Measurements from ENCODE around the gene LGALS4. TPM values are rescaled to one million over a fixed set of nuclear protein-coding genes. Genes with fewer than 3 reads are reported as not detected.
"Not testable (repeated sequence)": the region's sequence is repeated elsewhere in the genome, so short reads cannot be mapped to it uniquely, and the experiment has no call there.

LGALS4 gene
- total RNA-seq, 1 experiment from 2014 or later = 0.32 TPM

- Histone ChIP-seq H3K4me1 (ENCODE audit: insufficient read depth, low read length, poor library complexity, severe bottlenecking) (peaks cover 9% of the 10 kb centered on the region), H3K4me3 (ENCODE audit: low read depth, low read length, poor library complexity, severe bottlenecking) (no peak within 1 kb of the TSS), H3K27ac (ENCODE audit: low read depth, low read length, poor library complexity, severe bottlenecking) (no peak within 1 kb of the TSS), H3K36me3 (ENCODE audit: insufficient read depth, low read length, poor library complexity, severe bottlenecking) (no peaks in the 10 kb centered on the region), H3K9me3 (ENCODE audit: low read depth, low read length, poor library complexity, severe bottlenecking) (no peaks in the 10 kb centered on the region), H3K27me3 (replicated peaks; ENCODE audit: insufficient read depth, low read depth, low read length, poor library complexity) (no peaks in the 10 kb centered on the region)
- CTCF ChIA-PET = no interaction called here
- intact Hi-C loops (cut with micrococcal nuclease; ENCODE audit: unreplicated experiment) = no loop called here
- no peak for TF ChIP-seq EZH2 (IDR thresholded peaks at IDR 0.05; ENCODE audit: borderline replicate concordance, low read depth, low read length, poor library complexity, severe bottlenecking)
- TF ChIP-seq, protein P1, sequence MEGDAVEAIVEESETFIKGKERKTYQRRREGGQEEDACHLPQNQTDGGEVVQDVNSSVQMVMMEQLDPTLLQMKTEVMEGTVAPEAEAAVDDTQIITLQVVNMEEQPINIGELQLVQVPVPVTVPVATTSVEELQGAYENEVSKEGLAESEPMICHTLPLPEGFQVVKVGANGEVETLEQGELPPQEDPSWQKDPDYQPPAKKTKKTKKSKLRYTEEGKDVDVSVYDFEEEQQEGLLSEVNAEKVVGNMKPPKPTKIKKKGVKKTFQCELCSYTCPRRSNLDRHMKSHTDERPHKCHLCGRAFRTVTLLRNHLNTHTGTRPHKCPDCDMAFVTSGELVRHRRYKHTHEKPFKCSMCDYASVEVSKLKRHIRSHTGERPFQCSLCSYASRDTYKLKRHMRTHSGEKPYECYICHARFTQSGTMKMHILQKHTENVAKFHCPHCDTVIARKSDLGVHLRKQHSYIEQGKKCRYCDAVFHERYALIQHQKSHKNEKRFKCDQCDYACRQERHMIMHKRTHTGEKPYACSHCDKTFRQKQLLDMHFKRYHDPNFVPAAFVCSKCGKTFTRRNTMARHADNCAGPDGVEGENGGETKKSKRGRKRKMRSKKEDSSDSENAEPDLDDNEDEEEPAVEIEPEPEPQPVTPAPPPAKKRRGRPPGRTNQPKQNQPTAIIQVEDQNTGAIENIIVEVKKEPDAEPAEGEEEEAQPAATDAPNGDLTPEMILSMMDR (conservative IDR thresholded peaks at IDR 0.05; ENCODE audit: low read depth, low read length) = no peak
- POLR2A ChIA-PET (ENCODE audit: low non-redundant PET) = no interaction called here
- BruUV-seq (replicated peaks) = no TSS peak
- no peak for DNase-seq (ENCODE audit: low spot score)
Measured at GRCh38 chr19:38788478-38789243, 24.1 kb downstream of the LGALS4 start, which contains the start of gene LGALS7B. LGALS7B (plus strand) TSS chr19:38789200; CDS start chr19:38789227, 27 bp downstream.

DNA sequence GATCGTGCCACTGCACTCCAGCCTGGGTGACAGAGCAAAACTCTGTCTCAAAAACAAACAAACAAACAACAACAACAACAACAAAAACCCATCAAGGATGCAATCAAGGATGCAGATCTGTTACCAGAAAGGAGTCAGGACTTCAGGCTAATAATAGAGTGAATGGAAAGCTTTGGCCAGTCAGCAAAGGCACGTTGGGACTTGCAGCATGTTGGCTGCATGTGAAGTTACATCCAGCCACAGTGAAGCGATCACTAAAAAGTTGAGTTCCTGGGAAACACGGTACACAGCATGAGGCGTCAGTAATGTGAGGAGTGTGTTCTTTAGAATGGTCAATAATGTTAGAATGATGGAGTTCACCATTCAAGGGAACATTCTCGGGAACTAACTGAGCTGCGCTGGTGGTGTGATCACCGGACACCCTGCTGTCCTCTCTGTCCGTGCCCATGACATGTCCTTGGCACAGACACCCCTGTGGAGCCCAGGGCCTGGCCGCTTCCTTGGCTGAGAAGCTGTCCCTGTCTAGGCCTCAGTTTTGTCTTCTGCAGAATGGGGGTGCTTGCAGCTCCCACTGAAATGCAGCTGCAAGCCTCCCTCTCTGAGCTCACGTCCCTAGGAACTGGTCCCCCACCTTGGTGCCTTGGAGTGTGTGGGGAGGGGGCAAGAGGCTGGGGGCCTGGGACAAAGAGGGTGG is 26.0 kb downstream of the LGALS4 start:
- ChIA-PET CTCF (no interaction called here), POLR2A (ENCODE audit: low non-redundant PET) (no interaction called here)
- H3K36me3 ChIP-seq (ENCODE audit: insufficient read depth, low read length, poor library complexity, severe bottlenecking) = no peaks in the 10 kb centered on the region
- BruUV-seq (replicated peaks) = no TSS peak
- no peaks in the 10 kb centered on the region for H3K4me1 ChIP-seq (ENCODE audit: insufficient read depth, low read length, poor library complexity, severe bottlenecking)
- H3K4me3 ChIP-seq (ENCODE audit: low read depth, low read length, poor library complexity, severe bottlenecking) = no peak overlapping the region
- no peak overlapping the region for H3K27ac ChIP-seq (ENCODE audit: low read depth, low read length, poor library complexity, severe bottlenecking)
- DNase-seq (ENCODE audit: low spot score) = no peak
- H3K27me3 ChIP-seq (replicated peaks; ENCODE audit: insufficient read depth, low read depth, low read length, poor library complexity) = no peaks in the 10 kb centered on the region
- intact Hi-C loops (cut with micrococcal nuclease; ENCODE audit: unreplicated experiment) = no loop called here
- TF ChIP-seq, protein P1 (conservative IDR thresholded peaks at IDR 0.05; ENCODE audit: low read depth, low read length) = no peak
- TF ChIP-seq EZH2 (IDR thresholded peaks at IDR 0.05; ENCODE audit: borderline replicate concordance, low read depth, low read length, poor library complexity, severe bottlenecking) = no peak
- H3K9me3 ChIP-seq (ENCODE audit: low read depth, low read length, poor library complexity, severe bottlenecking) = no peaks in the 10 kb centered on the region

DNA sequence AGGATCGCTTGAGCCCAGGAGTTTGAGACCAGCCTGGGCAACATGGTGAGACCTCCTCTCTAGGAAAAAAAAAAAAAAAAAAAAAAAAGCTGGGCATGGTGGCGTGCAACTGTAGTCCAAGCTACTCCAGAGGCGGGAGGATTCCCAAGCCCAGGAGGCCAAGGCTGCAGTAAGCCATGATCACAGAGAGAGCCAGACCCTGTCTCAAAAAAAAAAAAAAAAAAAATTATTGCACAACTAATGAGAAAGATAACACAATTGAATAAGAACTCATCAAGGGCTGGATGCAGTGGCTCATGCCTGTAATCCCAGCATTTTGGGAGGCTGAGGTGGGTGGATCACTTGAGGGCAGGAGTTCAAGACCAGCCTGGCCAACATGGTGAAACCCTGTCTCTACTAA is 26.7 kb downstream of the LGALS4 start:
- POLR2A ChIA-PET (ENCODE audit: low non-redundant PET); H3K4me3 ChIP-seq (ENCODE audit: low read depth, low read length, poor library complexity, severe bottlenecking): not testable (repeated sequence)

More for the DNA sequence above, 26.7 kb downstream of the LGALS4 start:
- H3K4me1 ChIP-seq (ENCODE audit: insufficient read depth, low read length, poor library complexity, severe bottlenecking); DNase-seq (ENCODE audit: low spot score); H3K27ac ChIP-seq (ENCODE audit: low read depth, low read length, poor library complexity, severe bottlenecking); intact Hi-C loops (cut with micrococcal nuclease; ENCODE audit: unreplicated experiment); H3K36me3 ChIP-seq (ENCODE audit: insufficient read depth, low read length, poor library complexity, severe bottlenecking); H3K9me3 ChIP-seq (ENCODE audit: low read depth, low read length, poor library complexity, severe bottlenecking); H3K27me3 ChIP-seq (replicated peaks; ENCODE audit: insufficient read depth, low read depth, low read length, poor library complexity); BruUV-seq (replicated peaks); CTCF ChIA-PET: not testable (repeated sequence)
